A673 (cell line): ENCODE measurements around the gene CPE. TPM values are rescaled to one million over a fixed set of nuclear protein-coding genes. Genes with fewer than 3 reads are reported as not detected.
A peak's percentile ranks its signal among the peaks of the same experiment; 100 is the strongest.

Source experiments
- BruUV-seq: library from RNA; stranded (reverse); fragments of 400-500 nt; replicated peaks from 2 replicates; lab custom pipeline; 2021; lab: Mats Ljungman, UMichigan
- CTCF ChIA-PET: fragments of 300-600 bp; sonication (Branson Sonifier 250); formaldehyde crosslinking; loops from one replicate; lab custom pipeline; 2022; ENCODE audit warnings: antibody characterized with exemption; lab: Charles Lee
- POLR2A ChIA-PET: fragments of 300-600 bp; sonication (Branson Sonifier 250); formaldehyde crosslinking; loops from one replicate; lab custom pipeline; 2022; ENCODE audit warnings: antibody characterized with exemption; ENCODE audit not compliant: low non-redundant PET; lab: Charles Lee
- DNase-seq: peaks from one replicate; pipeline ENCODE4 v3.0.0-alpha.2; 2015; ENCODE audit warnings: low spot score
- H3K27ac ChIP-seq: fragments of 200-600 bp; sonication (generic); 2 replicates; pipeline ENCODE4 v1.5.1; 2016; ENCODE audit warnings: mixed run types, low read depth, mild to moderate bottlenecking, mixed read lengths, antibody characterized with exemption, low read length; ENCODE audit not compliant: poor library complexity, severe bottlenecking
- H3K27me3 ChIP-seq: fragments of 200-600 bp; sonication (generic); replicated peaks from 2 replicates; pipeline ENCODE4 v1.6.1; 2017; ENCODE audit warnings: mixed run types, low read depth, mild to moderate bottlenecking, mixed read lengths, antibody characterized with exemption, low read length; ENCODE audit not compliant: insufficient read depth, poor library complexity
- H3K36me3 ChIP-seq: fragments of 200-600 bp; sonication (generic); 2 replicates; pipeline ENCODE4 v1.6.1; 2016; ENCODE audit warnings: mixed run types, mild to moderate bottlenecking, mixed read lengths, antibody characterized with exemption, low read length; ENCODE audit not compliant: insufficient read depth, poor library complexity, severe bottlenecking
- H3K4me1 ChIP-seq: fragments of 200-600 bp; sonication (generic); 2 replicates; pipeline ENCODE4 v1.6.1; 2017; ENCODE audit warnings: mixed run types, mild to moderate bottlenecking, mixed read lengths, antibody characterized with exemption, low read length; ENCODE audit not compliant: insufficient read depth, poor library complexity, severe bottlenecking
- H3K4me3 ChIP-seq: fragments of 200-600 bp; sonication (generic); 2 replicates; pipeline ENCODE4 v1.5.1; 2016; ENCODE audit warnings: low read depth, mixed run types, mild to moderate bottlenecking, mixed read lengths, low read length; ENCODE audit not compliant: poor library complexity, severe bottlenecking
- H3K9me3 ChIP-seq: fragments of 200-600 bp; sonication (generic); 2 replicates; pipeline ENCODE4 v1.6.1; 2016; ENCODE audit warnings: mixed run types, low read depth, mild to moderate bottlenecking, mixed read lengths, antibody characterized with exemption, low read length; ENCODE audit not compliant: poor library complexity, severe bottlenecking
- CTCF ChIP-seq: fragments of 300-800, 200-600 bp; sonication (generic); conservative IDR thresholded peaks from 2 replicates; pipeline ENCODE4 v1.5.1; 2017; ENCODE audit warnings: low read depth, mild to moderate bottlenecking, antibody characterized with exemption, low read length, moderate library complexity, mixed read lengths
- EZH2 ChIP-seq: fragments of 200-600 bp; sonication (generic); IDR thresholded peaks from 2 replicates; pipeline ENCODE4 v1.6.1; 2017; ENCODE audit warnings: borderline replicate concordance, low read depth, mild to moderate bottlenecking, mixed read lengths, antibody characterized with exemption, low read length; ENCODE audit not compliant: poor library complexity, severe bottlenecking
- intact Hi-C: fragments of 100-400 bp; cut with micrococcal nuclease; formaldehyde crosslinking; loops from one replicate; pipeline ENCODE4 v1.10.0; 2022; ENCODE audit not compliant: unreplicated experiment
- total RNA-seq: library from RNA; stranded (reverse); gene quantifications from 2 replicates; pipeline ENCODE4 v1.2.3, GENCODE V29; 2021

The CPE gene
- total RNA-seq, 1 experiment from 2014 or later = 27.2 TPM

GRCh38 chr4:165439981-165440380 is 61.2 kb downstream of the CPE start:
- Histone ChIP-seq H3K27ac (no peak overlapping the region), H3K4me3 (no peak overlapping the region), H3K4me1 (peaks cover 31% of the 10 kb centered on the region), H3K9me3 (no peaks in the 10 kb centered on the region), H3K27me3 (no peaks in the 10 kb centered on the region), H3K36me3 (no peaks in the 10 kb centered on the region)
- POLR2A ChIA-PET = no interaction called here
- BruUV-seq = no TSS peak
- CTCF ChIA-PET = no interaction called here
- TF ChIP-seq CTCF (no peak), EZH2 (no peak)
- intact Hi-C loops = no loop called here
- DNase-seq = peak; percentile 40

GRCh38 chr4:165440415-165441158 is 61.8 kb downstream of the CPE start:
- no peak overlapping the region for H3K27ac ChIP-seq

GRCh38 chr4:165443276-165443675 is 64.5 kb downstream of the CPE start:
- peaks cover 24% of the 10 kb centered on the region for H3K4me1 ChIP-seq
- TF ChIP-seq CTCF (no peak), EZH2 (no peak)
- intact Hi-C loops = no loop called here
- H3K36me3 ChIP-seq = no peaks in the 10 kb centered on the region
- no peak for DNase-seq
- CTCF ChIA-PET = no interaction called here
- no peaks in the 10 kb centered on the region for H3K27me3 ChIP-seq
- no peak overlapping the region for H3K4me3 ChIP-seq
- H3K27ac ChIP-seq = no peak overlapping the region
- BruUV-seq = no TSS peak
- H3K9me3 ChIP-seq = no peaks in the 10 kb centered on the region
- POLR2A ChIA-PET = no interaction called here

More at GRCh38 chr4:165440415-165441158, 61.8 kb downstream of the CPE start:
- POLR2A ChIA-PET = no interaction called here
- Histone ChIP-seq H3K36me3 (no peaks in the 10 kb centered on the region), H3K4me3 (no peak overlapping the region), H3K9me3 (no peaks in the 10 kb centered on the region), H3K27me3 (no peaks in the 10 kb centered on the region), H3K4me1 (peaks cover 31% of the 10 kb centered on the region)
- no peak for TF ChIP-seq CTCF
- TF ChIP-seq EZH2 = no peak
- intact Hi-C loops = no loop called here
- peak; percentile 50 for DNase-seq
- BruUV-seq = no TSS peak
- CTCF ChIA-PET = no interaction called here
